Measurements from ENCODE around the gene CCR3.

Gene CCR3

DNA sequence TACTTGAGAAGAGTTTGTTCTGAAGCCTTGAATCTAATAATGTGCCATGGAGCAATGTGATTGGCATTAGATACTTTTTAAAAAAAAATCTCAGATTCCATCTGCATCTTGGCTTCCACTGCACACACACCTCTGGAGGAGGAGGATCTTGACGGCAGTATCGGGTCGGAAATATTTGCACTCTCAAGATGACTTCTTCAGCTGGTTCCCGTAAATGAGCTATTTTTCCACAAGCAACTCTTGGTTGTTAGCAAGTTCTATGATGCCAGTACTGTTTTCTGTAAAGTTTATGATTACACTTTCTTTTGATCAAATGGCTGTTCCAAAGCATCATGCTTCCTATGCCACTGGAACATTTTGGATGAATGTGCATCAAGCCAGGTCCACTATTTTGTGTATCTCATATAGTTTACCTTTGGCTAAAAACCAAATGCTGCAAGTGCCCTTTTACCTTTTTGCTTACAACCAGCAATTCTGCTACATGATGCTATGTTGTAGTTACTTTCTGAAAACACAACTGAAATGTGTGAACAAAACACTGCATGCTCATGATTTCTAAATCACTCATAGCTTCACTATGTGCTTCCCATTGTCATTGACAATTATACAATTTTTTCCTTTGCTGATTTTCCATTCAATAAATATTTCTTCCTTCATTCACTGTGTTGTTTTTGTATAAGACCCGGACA lies 43.8 kb downstream of the CCR3 start:
- TF ChIP-seq EZH2phosphoT487 (conservative IDR thresholded peaks at IDR 0.05; ENCODE audit: low read length): no peak
- TF ChIP-seq, protein P1, sequence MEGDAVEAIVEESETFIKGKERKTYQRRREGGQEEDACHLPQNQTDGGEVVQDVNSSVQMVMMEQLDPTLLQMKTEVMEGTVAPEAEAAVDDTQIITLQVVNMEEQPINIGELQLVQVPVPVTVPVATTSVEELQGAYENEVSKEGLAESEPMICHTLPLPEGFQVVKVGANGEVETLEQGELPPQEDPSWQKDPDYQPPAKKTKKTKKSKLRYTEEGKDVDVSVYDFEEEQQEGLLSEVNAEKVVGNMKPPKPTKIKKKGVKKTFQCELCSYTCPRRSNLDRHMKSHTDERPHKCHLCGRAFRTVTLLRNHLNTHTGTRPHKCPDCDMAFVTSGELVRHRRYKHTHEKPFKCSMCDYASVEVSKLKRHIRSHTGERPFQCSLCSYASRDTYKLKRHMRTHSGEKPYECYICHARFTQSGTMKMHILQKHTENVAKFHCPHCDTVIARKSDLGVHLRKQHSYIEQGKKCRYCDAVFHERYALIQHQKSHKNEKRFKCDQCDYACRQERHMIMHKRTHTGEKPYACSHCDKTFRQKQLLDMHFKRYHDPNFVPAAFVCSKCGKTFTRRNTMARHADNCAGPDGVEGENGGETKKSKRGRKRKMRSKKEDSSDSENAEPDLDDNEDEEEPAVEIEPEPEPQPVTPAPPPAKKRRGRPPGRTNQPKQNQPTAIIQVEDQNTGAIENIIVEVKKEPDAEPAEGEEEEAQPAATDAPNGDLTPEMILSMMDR (IDR thresholded peaks at IDR 0.05; ENCODE audit: insufficient read depth, low read length, poor library complexity, severe bottlenecking): no peak
- no peak overlapping the region for H3K9ac ChIP-seq (ENCODE audit: low read length)
- no peak overlapping the region for H3K4me2 ChIP-seq (ENCODE audit: low read depth, low read length, poor library complexity, severe bottlenecking)
- H2AFZ ChIP-seq (ENCODE audit: low read depth, low read length, severe bottlenecking): no peak overlapping the region
- H4K20me1 ChIP-seq (ENCODE audit: low read depth, low read length): no peaks in the 10 kb centered on the region
- H3K4me3 ChIP-seq (ENCODE audit: insufficient read depth, low read length, poor library complexity, severe bottlenecking): no peak overlapping the region
- no peaks in the 10 kb centered on the region for H3K36me3 ChIP-seq (ENCODE audit: low read length)
- H3K27me3 ChIP-seq (ENCODE audit: low read length): no peaks in the 10 kb centered on the region
- H3K9me2 ChIP-seq (replicated peaks; ENCODE audit: insufficient read depth, low read length): no peaks in the 10 kb centered on the region
- no peak overlapping the region for H3K27ac ChIP-seq (ENCODE audit: low read depth, low read length)
- no peaks in the 10 kb centered on the region for H3K79me2 ChIP-seq (ENCODE audit: insufficient read depth, low read length)
- no peaks in the 10 kb centered on the region for H3K9me3 ChIP-seq (ENCODE audit: insufficient read depth, low read length)
- no peaks in the 10 kb centered on the region for H3F3A ChIP-seq (ENCODE audit: insufficient read depth)

DNA sequence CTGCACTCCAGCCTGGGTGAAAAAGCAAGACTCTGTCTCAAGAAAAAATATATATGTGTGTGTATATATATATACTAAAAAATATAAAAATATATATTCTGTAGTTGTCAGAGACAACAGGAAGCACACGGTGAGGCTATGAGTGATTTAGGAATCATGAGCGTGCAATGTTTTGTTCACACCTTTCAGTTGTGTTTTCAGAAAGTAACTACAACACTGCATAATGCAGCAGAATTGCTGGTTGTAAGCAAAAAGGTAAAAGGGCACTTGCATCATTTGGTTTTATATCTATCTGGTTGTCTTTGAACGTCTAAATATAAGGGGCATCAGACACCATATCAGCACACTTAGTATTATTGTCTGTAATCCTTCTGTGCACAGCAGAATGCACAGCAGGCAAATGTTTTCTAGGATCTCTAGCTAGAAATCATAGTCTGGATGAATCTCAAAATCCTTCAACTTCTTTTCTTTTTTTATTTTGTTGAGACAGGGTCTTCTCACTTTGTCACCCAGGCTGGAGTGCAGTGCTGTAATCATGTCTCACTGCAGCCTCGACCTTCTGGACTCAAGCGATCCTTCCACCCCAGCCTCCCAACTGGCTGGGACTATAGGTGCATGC lies 44.8 kb downstream of the CCR3 start:
- Histone ChIP-seq H4K20me1 (ENCODE audit: low read depth, low read length) (no peaks in the 10 kb centered on the region), H3K79me2 (ENCODE audit: insufficient read depth, low read length) (no peaks in the 10 kb centered on the region), H3K36me3 (ENCODE audit: low read length) (no peaks in the 10 kb centered on the region), H3K4me3 (ENCODE audit: insufficient read depth, low read length, poor library complexity, severe bottlenecking) (no peak overlapping the region), H3F3A (ENCODE audit: insufficient read depth) (no peaks in the 10 kb centered on the region), H3K27me3 (ENCODE audit: low read length) (no peaks in the 10 kb centered on the region), H3K9me3 (ENCODE audit: insufficient read depth, low read length) (no peaks in the 10 kb centered on the region), H3K4me2 (ENCODE audit: low read depth, low read length, poor library complexity, severe bottlenecking) (no peak overlapping the region), H2AFZ (ENCODE audit: low read depth, low read length, severe bottlenecking) (no peak overlapping the region), H3K27ac (ENCODE audit: low read depth, low read length) (no peak overlapping the region), H3K9me2 (replicated peaks; ENCODE audit: insufficient read depth, low read length) (no peaks in the 10 kb centered on the region), H3K9ac (ENCODE audit: low read length) (no peak overlapping the region)
- TF ChIP-seq, protein P1 (IDR thresholded peaks at IDR 0.05; ENCODE audit: insufficient read depth, low read length, poor library complexity, severe bottlenecking): no peak
- no peak for TF ChIP-seq EZH2phosphoT487 (conservative IDR thresholded peaks at IDR 0.05; ENCODE audit: low read length)

DNA sequence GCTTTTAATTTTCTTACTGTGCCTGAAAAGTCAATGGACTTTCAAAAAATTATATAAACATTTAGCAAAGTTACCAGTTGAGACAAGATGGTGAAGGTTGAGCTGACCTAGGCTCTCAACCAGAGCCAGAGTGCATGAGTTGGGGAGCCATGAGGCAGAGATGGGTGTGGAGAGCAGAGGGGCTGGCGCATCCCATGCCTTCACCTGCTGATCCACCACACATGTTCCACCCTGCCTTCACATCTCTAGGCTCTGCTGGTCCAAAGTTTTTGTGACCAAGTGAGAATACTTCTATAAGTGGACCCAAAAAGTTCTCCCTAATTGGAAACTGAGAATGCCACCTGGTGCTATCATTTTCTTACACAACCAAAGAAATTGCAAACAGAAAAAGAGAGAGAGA lies 47.3 kb downstream of the CCR3 start:
- H3K27ac ChIP-seq (ENCODE audit: low read depth, low read length): no peak overlapping the region
- no peak overlapping the region for H3K4me3 ChIP-seq (ENCODE audit: insufficient read depth, low read length, poor library complexity, severe bottlenecking)

More for the DNA sequence above, 47.3 kb downstream of the CCR3 start:
- no peaks in the 10 kb centered on the region for H3K9me2 ChIP-seq (replicated peaks; ENCODE audit: insufficient read depth, low read length)
- H3K4me2 ChIP-seq (ENCODE audit: low read depth, low read length, poor library complexity, severe bottlenecking): no peak overlapping the region
- no peaks in the 10 kb centered on the region for H3K9me3 ChIP-seq (ENCODE audit: insufficient read depth, low read length)
- H3F3A ChIP-seq (ENCODE audit: insufficient read depth): no peaks in the 10 kb centered on the region
- H3K36me3 ChIP-seq (ENCODE audit: low read length): no peaks in the 10 kb centered on the region
- TF ChIP-seq, protein P1 (IDR thresholded peaks at IDR 0.05; ENCODE audit: insufficient read depth, low read length, poor library complexity, severe bottlenecking): no peak
- no peak for TF ChIP-seq EZH2phosphoT487 (conservative IDR thresholded peaks at IDR 0.05; ENCODE audit: low read length)
- no peaks in the 10 kb centered on the region for H3K79me2 ChIP-seq (ENCODE audit: insufficient read depth, low read length)
- H4K20me1 ChIP-seq (ENCODE audit: low read depth, low read length): no peaks in the 10 kb centered on the region
- H2AFZ ChIP-seq (ENCODE audit: low read depth, low read length, severe bottlenecking): no peak overlapping the region
- no peak overlapping the region for H3K9ac ChIP-seq (ENCODE audit: low read length)
- H3K27me3 ChIP-seq (ENCODE audit: low read length): no peaks in the 10 kb centered on the region
